Karpas-422 (cell line): Measurements from ENCODE around the gene LIN9. TPM values are rescaled to one million over a fixed set of nuclear protein-coding genes. Genes with fewer than 3 reads are reported as not detected.

ENCODE experiments used
- DNase-seq: peaks from one replicate; pipeline ENCODE4 v3.0.0-alpha.2; 2015
- H2AFZ ChIP-seq: fragments of 200-600 bp; sonication (generic); 2 replicates; pipeline ENCODE4 v1.6.1; 2014; ENCODE audit warnings: antibody characterized with exemption, low read length, mixed read lengths
- H3K27ac ChIP-seq: fragments of 200-600 bp; sonication (generic); 2 replicates; pipeline ENCODE4 v1.5.1; 2014; ENCODE audit warnings: mild to moderate bottlenecking, low read length, moderate library complexity
- H3K27me3 ChIP-seq: fragments of 200-600 bp; sonication (generic); 2 replicates; pipeline ENCODE4 v1.6.1; 2014; ENCODE audit warnings: low read length, mixed read lengths
- H3K36me3 ChIP-seq: fragments of 200-600 bp; sonication (generic); 2 replicates; pipeline ENCODE4 v1.6.1; 2014; ENCODE audit warnings: low read length, mixed read lengths; ENCODE audit not compliant: insufficient read depth
- H3K4me1 ChIP-seq: fragments of 200-600 bp; sonication (generic); 2 replicates; pipeline ENCODE4 v1.6.1; 2014; ENCODE audit warnings: mild to moderate bottlenecking, low read length, mixed read lengths
- H3K4me2 ChIP-seq: fragments of 200-600 bp; sonication (generic); 2 replicates; pipeline ENCODE4 v1.6.1; 2014; ENCODE audit warnings: low read length, low read depth, mild to moderate bottlenecking; ENCODE audit not compliant: poor library complexity, severe bottlenecking
- H3K4me3 ChIP-seq: fragments of 200-600 bp; sonication (generic); 2 replicates; pipeline ENCODE4 v1.5.1; 2014; ENCODE audit warnings: mild to moderate bottlenecking, antibody characterized with exemption, low read length, mixed read lengths
- H3K79me2 ChIP-seq: fragments of 200-600 bp; sonication (generic); 2 replicates; pipeline ENCODE4 v1.6.1; 2014; ENCODE audit warnings: mild to moderate bottlenecking, low read length, mixed read lengths
- H3K9ac ChIP-seq: fragments of 200-600 bp; sonication (generic); 2 replicates; pipeline ENCODE4 v1.6.0; 2014; ENCODE audit warnings: low read length
- H3K9me2 ChIP-seq: fragments of 200-600 bp; sonication (generic), shearing (Covaris generic); replicated peaks from 2 replicates; pipeline ENCODE4 v1.6.0; 2014; ENCODE audit warnings: mild to moderate bottlenecking, low read length, moderate library complexity; ENCODE audit not compliant: insufficient read depth
- H3K9me3 ChIP-seq: fragments of 300-700, 200-600 bp; sonication (generic); 2 replicates; pipeline ENCODE4 v1.6.1; 2014; ENCODE audit warnings: low read length, mixed read lengths
- H4K20me1 ChIP-seq: fragments of 200-600 bp; sonication (generic); 2 replicates; pipeline ENCODE4 v1.6.1; 2014; ENCODE audit warnings: mild to moderate bottlenecking, antibody characterized with exemption, low read length, low read depth; ENCODE audit not compliant: insufficient read depth
- total RNA-seq: library from RNA; depleted of rRNA; stranded (reverse); fragments of >200 nt; shearing (Covaris generic); gene quantifications from 2 replicates; pipeline ENCODE4 v1.2.3, GENCODE V29; 2014; ENCODE audit warnings: low replicate concordance; rRNA removed

Gene LIN9, protein sequence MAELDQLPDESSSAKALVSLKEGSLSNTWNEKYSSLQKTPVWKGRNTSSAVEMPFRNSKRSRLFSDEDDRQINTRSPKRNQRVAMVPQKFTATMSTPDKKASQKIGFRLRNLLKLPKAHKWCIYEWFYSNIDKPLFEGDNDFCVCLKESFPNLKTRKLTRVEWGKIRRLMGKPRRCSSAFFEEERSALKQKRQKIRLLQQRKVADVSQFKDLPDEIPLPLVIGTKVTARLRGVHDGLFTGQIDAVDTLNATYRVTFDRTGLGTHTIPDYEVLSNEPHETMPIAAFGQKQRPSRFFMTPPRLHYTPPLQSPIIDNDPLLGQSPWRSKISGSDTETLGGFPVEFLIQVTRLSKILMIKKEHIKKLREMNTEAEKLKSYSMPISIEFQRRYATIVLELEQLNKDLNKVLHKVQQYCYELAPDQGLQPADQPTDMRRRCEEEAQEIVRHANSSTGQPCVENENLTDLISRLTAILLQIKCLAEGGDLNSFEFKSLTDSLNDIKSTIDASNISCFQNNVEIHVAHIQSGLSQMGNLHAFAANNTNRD
- total RNA-seq: 7.8 and 22.0 TPM in 2 replicates

DNA sequence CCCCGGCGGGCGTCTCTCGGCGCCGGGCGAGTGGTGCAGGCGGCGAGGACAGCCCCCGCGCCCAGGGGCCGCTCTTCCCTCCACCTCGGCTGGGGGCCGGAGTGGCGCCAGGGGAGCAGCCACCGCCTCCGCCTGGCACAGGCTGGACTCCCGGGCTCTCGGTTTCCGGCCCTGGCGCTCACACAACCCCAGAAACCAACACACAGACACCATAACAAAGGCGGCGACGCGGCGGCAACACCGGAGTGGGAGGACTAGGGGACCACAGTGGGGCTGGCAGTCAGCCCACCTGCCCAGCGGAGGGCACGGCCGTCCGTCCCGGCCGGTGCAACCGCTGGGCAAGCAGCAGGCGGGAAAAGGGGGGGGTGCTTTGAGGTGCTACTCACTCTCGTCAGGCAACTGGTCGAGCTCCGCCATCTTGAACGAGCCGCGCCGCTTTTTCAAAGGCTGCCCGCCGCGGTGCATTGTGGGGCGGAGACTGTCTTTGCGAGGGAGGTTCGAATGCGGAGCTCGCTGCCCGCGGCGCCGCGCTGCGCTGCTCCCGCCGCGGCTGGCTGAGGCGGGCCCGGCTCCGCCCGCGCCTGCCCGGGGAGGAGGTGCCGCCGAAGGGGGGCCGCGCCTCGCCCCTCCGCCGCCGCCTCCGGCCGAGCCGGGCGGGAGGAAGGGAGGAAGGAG lies at the start of gene LIN9:
LIN9 (minus strand) TSS at position 442 of the 675 bp plus-strand sequence; CDS start at position 417, 25 bp downstream.
- Histone ChIP-seq H3K4me3 (peak within 1 kb of the TSS; percentile 99), H3K9me3 (no peaks in the 10 kb centered on the region), H3K9ac (peak within 1 kb of the TSS; percentile 99), H4K20me1 (no peaks in the 10 kb centered on the region), H3K4me2 (peak within 1 kb of the TSS; percentile 97), H3K36me3 (no peaks in the 10 kb centered on the region), H3K4me1 (peaks cover 55% of the 10 kb centered on the region), H3K27ac (peak within 1 kb of the TSS; percentile 85), H2AFZ (peak within 1 kb of the TSS; percentile 21; the same call in 1 of the 2 replicates), H3K79me2 (peaks cover 51% of the 10 kb centered on the region), H3K9me2 (no peaks in the 10 kb centered on the region), H3K27me3 (no peaks in the 10 kb centered on the region)
- DNase-seq: peak; percentile 97

GRCh38 chr1:226357416-226357815 lies 48.5 kb upstream of the LIN9 start:
- H3K9me3 ChIP-seq: no peaks in the 10 kb centered on the region
- H2AFZ ChIP-seq: no peak overlapping the region
- H3K9ac ChIP-seq: peak overlapping the region; percentile 73
- no peaks in the 10 kb centered on the region for H3K9me2 ChIP-seq
- H3K36me3 ChIP-seq: peaks cover 56% of the 10 kb centered on the region
- H3K4me1 ChIP-seq: peaks cover 100% of the 10 kb centered on the region
- H4K20me1 ChIP-seq: no peaks in the 10 kb centered on the region
- H3K79me2 ChIP-seq: no peaks in the 10 kb centered on the region; the same call in 1 of the 2 replicates
- H3K27ac ChIP-seq: peak overlapping the region; percentile 99
- H3K27me3 ChIP-seq: no peaks in the 10 kb centered on the region
- no peak for DNase-seq
- H3K4me3 ChIP-seq: no peak overlapping the region
- H3K4me2 ChIP-seq: peak overlapping the region; percentile 21

GRCh38 chr1:226355669-226356551 lies 46.9 kb upstream of the LIN9 start:
- H3K4me1 ChIP-seq: peaks cover 99% of the 10 kb centered on the region
- H3K36me3 ChIP-seq: peaks cover 49% of the 10 kb centered on the region
- H4K20me1 ChIP-seq: no peaks in the 10 kb centered on the region
- H3K27ac ChIP-seq: peak overlapping the region; percentile 99
- peak; percentile 96 for DNase-seq
- H2AFZ ChIP-seq: no peak overlapping the region
- peak overlapping the region; percentile 73 for H3K9ac ChIP-seq
- H3K9me2 ChIP-seq: no peaks in the 10 kb centered on the region
- peak overlapping the region; percentile 54 for H3K4me3 ChIP-seq
- peak overlapping the region; percentile 71 for H3K4me2 ChIP-seq
- no peaks in the 10 kb centered on the region for H3K9me3 ChIP-seq
- H3K27me3 ChIP-seq: no peaks in the 10 kb centered on the region
- H3K79me2 ChIP-seq: no peaks in the 10 kb centered on the region; the same call in 1 of the 2 replicates

GRCh38 chr1:226355016-226355415 lies 46.1 kb upstream of the LIN9 start:
- Histone ChIP-seq H3K79me2 (no peaks in the 10 kb centered on the region; the same call in 1 of the 2 replicates), H3K4me3 (peak overlapping the region; percentile 43), H4K20me1 (no peaks in the 10 kb centered on the region), H3K36me3 (peaks cover 42% of the 10 kb centered on the region), H3K4me2 (peak overlapping the region; percentile 71), H3K9me3 (no peaks in the 10 kb centered on the region), H3K27ac (peak overlapping the region; percentile 99), H3K27me3 (no peaks in the 10 kb centered on the region), H2AFZ (no peak overlapping the region), H3K4me1 (peaks cover 99% of the 10 kb centered on the region), H3K9me2 (no peaks in the 10 kb centered on the region), H3K9ac (peak overlapping the region; percentile 73)
- DNase-seq: peak; percentile 77

DNA sequence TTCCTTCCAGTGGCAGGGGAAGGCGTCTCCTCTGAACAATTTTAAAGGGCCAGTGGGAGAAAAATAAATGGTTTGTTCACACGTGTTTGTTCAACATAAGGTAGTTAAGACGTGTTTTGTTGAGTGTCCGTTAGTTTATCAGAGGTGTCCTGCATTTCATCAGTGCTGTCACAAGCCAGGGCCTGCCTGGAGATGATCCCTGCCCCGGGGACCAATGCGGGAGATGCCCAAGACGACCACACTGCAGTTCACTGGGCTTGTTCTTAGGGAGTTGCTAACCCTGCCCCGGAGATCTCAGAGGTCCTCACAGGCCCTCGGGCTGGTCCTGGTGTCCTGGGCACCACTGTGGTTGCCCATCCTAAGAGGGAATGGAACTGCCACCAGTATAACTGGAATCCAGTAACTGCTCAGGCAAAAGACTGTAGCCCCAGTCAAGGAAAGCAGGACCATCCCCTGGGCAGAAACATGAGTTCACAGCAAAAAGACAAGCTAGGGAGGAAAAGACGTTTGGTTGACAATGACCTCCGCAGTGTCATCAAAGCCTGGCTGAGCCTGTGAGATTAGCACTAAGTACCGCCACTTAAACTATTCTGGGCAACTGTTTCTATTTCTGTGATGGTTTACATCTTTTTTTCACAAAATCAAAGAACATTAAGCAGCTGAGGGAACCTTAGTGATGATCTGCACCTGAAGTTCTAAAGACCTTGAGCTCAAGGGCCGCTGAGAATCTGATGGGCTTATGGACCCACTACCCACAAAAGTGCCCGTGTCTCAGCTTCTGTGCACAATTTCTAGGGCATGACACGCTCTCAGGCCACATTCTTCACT lies 44.9 kb upstream of the LIN9 start:
- DNase-seq: peak; percentile 95

DNA sequence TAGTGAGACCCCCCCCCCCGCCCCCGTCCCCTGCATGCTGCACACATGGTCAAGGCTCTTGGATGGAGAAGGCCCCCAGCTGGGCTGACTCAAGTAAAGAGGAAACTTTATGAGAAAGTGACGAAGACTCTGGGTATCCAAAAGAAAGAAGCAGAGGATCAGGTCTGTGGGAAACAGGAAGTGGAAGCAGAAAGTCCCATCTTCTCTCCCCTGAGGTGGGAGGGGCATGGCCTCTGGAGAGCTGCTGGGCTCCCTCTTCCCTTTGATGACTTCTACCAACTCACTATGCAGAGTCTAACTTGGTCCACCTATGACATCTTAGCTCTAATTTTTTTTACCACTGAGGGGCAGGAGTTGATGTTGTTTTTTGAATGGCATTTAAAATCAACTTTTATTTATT lies 42.7 kb upstream of the LIN9 start:
- Histone ChIP-seq H3K79me2 (no peaks in the 10 kb centered on the region), H3K9me3 (no peaks in the 10 kb centered on the region), H3K36me3 (peaks cover 17% of the 10 kb centered on the region), H3K27me3 (no peaks in the 10 kb centered on the region), H3K9ac (no peak overlapping the region), H4K20me1 (no peaks in the 10 kb centered on the region), H3K4me2 (no peak overlapping the region), H3K27ac (peak overlapping the region; percentile 99), H3K4me1 (peaks cover 94% of the 10 kb centered on the region), H3K9me2 (no peaks in the 10 kb centered on the region), H2AFZ (no peak overlapping the region), H3K4me3 (no peak overlapping the region)
- peak; percentile 71 for DNase-seq

More for the DNA sequence above, 44.9 kb upstream of the LIN9 start:
- Histone ChIP-seq H3K79me2 (no peaks in the 10 kb centered on the region), H3K4me3 (peak overlapping the region; percentile 34), H3K27ac (peak overlapping the region; percentile 99), H4K20me1 (no peaks in the 10 kb centered on the region), H3K9me2 (no peaks in the 10 kb centered on the region), H3K4me2 (peak overlapping the region; percentile 71), H3K9ac (peak overlapping the region; percentile 77), H3K4me1 (peaks cover 99% of the 10 kb centered on the region), H3K36me3 (peaks cover 32% of the 10 kb centered on the region), H3K9me3 (no peaks in the 10 kb centered on the region), H2AFZ (no peak overlapping the region), H3K27me3 (no peaks in the 10 kb centered on the region)

DNA sequence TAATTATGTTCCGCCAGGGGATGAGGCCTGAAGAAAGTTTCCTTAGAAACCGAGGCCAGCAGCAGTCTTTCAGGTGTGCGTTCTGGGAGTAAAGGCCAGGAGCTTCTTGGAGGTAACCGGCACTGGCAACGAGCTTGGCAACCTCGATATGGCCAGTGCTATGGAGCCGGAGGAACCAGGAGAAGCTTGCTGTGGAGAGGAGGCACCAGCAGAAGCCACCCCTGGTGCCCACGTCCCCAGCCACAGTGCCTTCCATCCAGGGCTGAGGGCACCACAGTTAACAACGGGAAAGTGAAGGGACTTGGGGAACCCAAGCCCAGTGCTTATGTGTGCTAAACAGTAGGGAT lies 41.5 kb upstream of the LIN9 start:
- Histone ChIP-seq H3K27me3 (no peaks in the 10 kb centered on the region), H3K4me2 (peak overlapping the region; percentile 49), H3K9me3 (no peaks in the 10 kb centered on the region), H3K36me3 (peaks cover 17% of the 10 kb centered on the region), H3K4me1 (peaks cover 90% of the 10 kb centered on the region), H4K20me1 (no peaks in the 10 kb centered on the region), H3K27ac (peak overlapping the region; percentile 99), H3K9me2 (no peaks in the 10 kb centered on the region), H2AFZ (peak overlapping the region; percentile 10; the same call in 1 of the 2 replicates), H3K79me2 (no peaks in the 10 kb centered on the region), H3K4me3 (peak overlapping the region; percentile 5; the same call in 1 of the 2 replicates), H3K9ac (peak overlapping the region; percentile 72)
- peak; percentile 70 for DNase-seq
